ENCODE measurements around the gene ARID5B.

DNA sequence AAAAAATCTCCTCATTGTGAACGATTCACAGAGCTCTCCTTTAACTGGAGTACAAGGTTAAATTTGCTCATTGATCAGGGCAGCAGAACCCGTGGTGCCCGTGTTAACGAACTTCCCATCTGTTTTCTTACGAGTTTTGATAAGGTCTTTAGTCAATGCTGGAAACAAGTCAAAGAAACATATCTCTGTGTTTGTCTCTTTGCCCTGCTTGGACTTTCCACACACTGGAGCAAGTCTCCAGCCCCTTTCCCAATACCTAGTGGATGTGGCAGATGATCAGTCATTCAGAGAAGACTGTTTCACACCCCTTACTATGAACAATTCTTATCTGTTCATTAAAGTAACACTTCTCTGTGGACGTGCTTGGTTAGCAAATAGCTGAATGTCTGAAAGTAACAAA, 121.3 kb downstream of the ARID5B start:
- TF ChIP-seq, protein P1, sequence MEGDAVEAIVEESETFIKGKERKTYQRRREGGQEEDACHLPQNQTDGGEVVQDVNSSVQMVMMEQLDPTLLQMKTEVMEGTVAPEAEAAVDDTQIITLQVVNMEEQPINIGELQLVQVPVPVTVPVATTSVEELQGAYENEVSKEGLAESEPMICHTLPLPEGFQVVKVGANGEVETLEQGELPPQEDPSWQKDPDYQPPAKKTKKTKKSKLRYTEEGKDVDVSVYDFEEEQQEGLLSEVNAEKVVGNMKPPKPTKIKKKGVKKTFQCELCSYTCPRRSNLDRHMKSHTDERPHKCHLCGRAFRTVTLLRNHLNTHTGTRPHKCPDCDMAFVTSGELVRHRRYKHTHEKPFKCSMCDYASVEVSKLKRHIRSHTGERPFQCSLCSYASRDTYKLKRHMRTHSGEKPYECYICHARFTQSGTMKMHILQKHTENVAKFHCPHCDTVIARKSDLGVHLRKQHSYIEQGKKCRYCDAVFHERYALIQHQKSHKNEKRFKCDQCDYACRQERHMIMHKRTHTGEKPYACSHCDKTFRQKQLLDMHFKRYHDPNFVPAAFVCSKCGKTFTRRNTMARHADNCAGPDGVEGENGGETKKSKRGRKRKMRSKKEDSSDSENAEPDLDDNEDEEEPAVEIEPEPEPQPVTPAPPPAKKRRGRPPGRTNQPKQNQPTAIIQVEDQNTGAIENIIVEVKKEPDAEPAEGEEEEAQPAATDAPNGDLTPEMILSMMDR (conservative IDR thresholded peaks at IDR 0.05; ENCODE audit: low read depth, low read length): no peak
- no peak for TF ChIP-seq CEBPB (IDR thresholded peaks at IDR 0.05; ENCODE audit: low read depth, low read length)
- TF ChIP-seq POLR2A (IDR thresholded peaks at IDR 0.05; ENCODE audit: low read depth, low read length): no peak
- TF ChIP-seq RFX5 (IDR thresholded peaks at IDR 0.05; ENCODE audit: low read depth, low read length): no peak
- TF ChIP-seq RAD21 (IDR thresholded peaks at IDR 0.05; ENCODE audit: low read length): no peak
- TF ChIP-seq SMC3 (IDR thresholded peaks at IDR 0.05; ENCODE audit: low read depth, low read length): no peak
- TF ChIP-seq RCOR1 (IDR thresholded peaks at IDR 0.05; ENCODE audit: insufficient replicate concordance, low read length): no peak
- TF ChIP-seq, protein P2, sequence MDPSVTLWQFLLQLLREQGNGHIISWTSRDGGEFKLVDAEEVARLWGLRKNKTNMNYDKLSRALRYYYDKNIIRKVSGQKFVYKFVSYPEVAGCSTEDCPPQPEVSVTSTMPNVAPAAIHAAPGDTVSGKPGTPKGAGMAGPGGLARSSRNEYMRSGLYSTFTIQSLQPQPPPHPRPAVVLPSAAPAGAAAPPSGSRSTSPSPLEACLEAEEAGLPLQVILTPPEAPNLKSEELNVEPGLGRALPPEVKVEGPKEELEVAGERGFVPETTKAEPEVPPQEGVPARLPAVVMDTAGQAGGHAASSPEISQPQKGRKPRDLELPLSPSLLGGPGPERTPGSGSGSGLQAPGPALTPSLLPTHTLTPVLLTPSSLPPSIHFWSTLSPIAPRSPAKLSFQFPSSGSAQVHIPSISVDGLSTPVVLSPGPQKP (IDR thresholded peaks at IDR 0.05; ENCODE audit: borderline replicate concordance, low read depth, low read length): no peak
- TF ChIP-seq MAFK (IDR thresholded peaks at IDR 0.05; ENCODE audit: low read depth, low read length): no peak
- TF ChIP-seq FOS (IDR thresholded peaks at IDR 0.05; ENCODE audit: low read depth, low read length): no peak
